HG03460 (cell line): Measurements from ENCODE around the gene EHD3.

ENCODE experiments used
- ATAC-seq: cut with Tn5 transposase; IDR thresholded peaks from one replicate; pipeline ENCODE4 v1.9.1; 2021; ENCODE audit not compliant: unreplicated experiment

EHD3 gene

GRCh38 chr2:31284107-31284506 is 50.2 kb downstream of the EHD3 start:
- no peak for ATAC-seq

GRCh38 chr2:31286230-31286629 is 52.3 kb downstream of the EHD3 start:
- ATAC-seq = no peak

- ATAC-seq = no peak
These were observed 53.1 kb downstream of the EHD3 start for GRCh38 chr2:31286961-31287550.

GRCh38 chr2:31287654-31288053 is 53.7 kb downstream of the EHD3 start:
- ATAC-seq = no peak

- no peak for ATAC-seq
These were observed 60.2 kb downstream of the EHD3 start for GRCh38 chr2:31294196-31294595.

GRCh38 chr2:31296641-31297287 is 62.8 kb downstream of the EHD3 start:
- no peak for ATAC-seq

GRCh38 chr2:31297751-31298150 is 63.8 kb downstream of the EHD3 start:
- no peak for ATAC-seq

- no peak for ATAC-seq
These were observed 65.6 kb downstream of the EHD3 start for GRCh38 chr2:31299547-31299946.

- no peak for ATAC-seq
These were observed 66.4 kb downstream of the EHD3 start for GRCh38 chr2:31300309-31300708.

- ATAC-seq = no peak
These were observed 69.1 kb downstream of the EHD3 start for GRCh38 chr2:31302940-31303563.

GRCh38 chr2:31304816-31305215 is 70.9 kb downstream of the EHD3 start:
- no peak for ATAC-seq

GRCh38 chr2:31312898-31313297 is 78.9 kb downstream of the EHD3 start:
- no peak for ATAC-seq

GRCh38 chr2:31314761-31315160 is 80.8 kb downstream of the EHD3 start:
- no peak for ATAC-seq

GRCh38 chr2:31317396-31317795 is 83.4 kb downstream of the EHD3 start:
- no peak for ATAC-seq

GRCh38 chr2:31318361-31319336 is 84.7 kb downstream of the EHD3 start:
- ATAC-seq = peak; percentile 74
